Thyroid gland (tissue), 4 donors: ENCODE measurements around the gene NCBP2L. TPM values are rescaled to one million over a fixed set of nuclear protein-coding genes. Genes with fewer than 3 reads are reported as not detected.

Experiments used
- DNase-seq, 2 donors: peaks; one replicate each; pipeline ENCODE4 v3.0.0-alpha.2; 2019
- H3K27ac ChIP-seq, 3 donors: fragments of 200-600 bp; sonication (generic); 1 replicate in 2 of 3; 2 replicates in 1 of 3; pipeline ENCODE4 v1.5.1; 2016 to 2019; ENCODE audit warnings: mild to moderate bottlenecking in 1 of 3, moderate library complexity in 1 of 3
- H3K27me3 ChIP-seq: fragments of 200-600 bp; sonication (generic); one replicate; pipeline ENCODE4 v1.5.1; 2019
- H3K36me3 ChIP-seq, 2 donors: fragments of 200-600 bp; sonication (generic); one replicate each; pipeline ENCODE4 v1.5.1; 2016 to 2019
- H3K4me1 ChIP-seq, 2 donors: fragments of 200-600 bp; sonication (generic); one replicate each; pipeline ENCODE4 v1.5.1; 2017 to 2019
- H3K4me3 ChIP-seq, 3 donors: fragments of 200-600 bp; sonication (generic); replicated peaks in 1 of 3; 1 replicate in 2 of 3; 2 replicates in 1 of 3; pipeline ENCODE4 v1.5.1; 2016; ENCODE audit warnings: mild to moderate bottlenecking in 1 of 3
- H3K9me3 ChIP-seq: fragments of 200-600 bp; sonication (generic); one replicate; pipeline ENCODE4 v1.5.1; 2017
- CTCF ChIP-seq, 6 experiments: fragments of 200-600 bp in 3 of 6; fragments of 450-650 bp in 3 of 6; sonication (generic) in 3 of 6; IDR thresholded peaks; one replicate each; pipeline ENCODE4 v1.5.1; 2016 to 2019; ENCODE audit warnings: antibody characterized with exemption in 6 of 6, mild to moderate bottlenecking in 2 of 6, inconsistent platforms in 1 of 6, moderate library complexity in 1 of 6
- POLR2A ChIP-seq, 2 donors: fragments of 450-650 bp; IDR thresholded peaks; one replicate each; pipeline ENCODE4 v1.6.1; 2017; ENCODE audit warnings: antibody characterized with exemption in 2 of 2, mild to moderate bottlenecking in 2 of 2, moderate library complexity in 1 of 2
- WGBS, 2 donors: methylation state at CpG; one replicate each; pipeline ENCODE4 v1.1.5; 2017; 5-methylcytosine and 5-hydroxymethylcytosine counted together
- intact Hi-C: fragments of 100-400 bp; cut with DNase I; formaldehyde crosslinking; loops from one replicate; pipeline ENCODE4 v1.15.1; 2023
- total RNA-seq, 4 donors: library from RNA; depleted of rRNA; stranded (reverse); fragments of >200 nt; gene quantifications; one replicate each; pipeline ENCODE4 v1.2.3, GENCODE V29; 2016

The NCBP2L gene
- total RNA-seq, 4 donors from 2014 or later: not detected

- intact Hi-C loops: no loop called here
Observed at GRCh38 chrX:107736781-107737531, 40.6 kb upstream of the NCBP2L start.

DNA sequence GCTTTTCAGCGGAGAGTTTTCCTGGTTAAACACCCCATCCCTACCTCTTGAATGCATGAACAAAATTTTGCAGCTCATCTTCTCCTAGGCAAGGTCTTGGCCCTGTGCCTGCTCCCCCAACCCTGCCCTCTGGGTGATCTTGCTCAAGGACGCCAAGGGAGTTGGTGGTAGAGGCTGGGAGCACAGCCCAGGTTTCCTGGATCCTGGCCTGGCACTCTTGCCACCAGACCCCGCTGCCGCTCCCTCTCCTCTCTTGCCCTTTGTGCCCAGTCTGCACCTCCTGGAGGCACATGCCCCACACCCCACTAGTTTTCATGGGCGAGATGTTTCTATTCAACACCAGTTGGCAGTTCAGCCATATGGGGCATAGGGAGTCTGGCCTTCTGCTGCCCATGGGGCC, 39.3 kb upstream of the NCBP2L start:
- DNase-seq: peak; percentile 67 to 74
- peaks cover 66 to 84% of the 10 kb centered on the region in 2 donors for H3K4me1 ChIP-seq
- no peaks in the 10 kb centered on the region for H3K27me3 ChIP-seq
- H3K27ac ChIP-seq: peak overlapping the region; percentile 77 to 96 (median 87)
- WGBS, 2 donors: 50 to 60% methylated on average over 2 to 3 of the region's 5 CpGs
- TF ChIP-seq POLR2A (IDR thresholded peaks at IDR 0.05) (no peak), CTCF (IDR thresholded peaks at IDR 0.05) (peak in 3 of 6 experiments; percentile 26 to 42 (median 40))
- no peak overlapping the region for H3K4me3 ChIP-seq
- H3K9me3 ChIP-seq: no peaks in the 10 kb centered on the region
- no peaks in the 10 kb centered on the region for H3K36me3 ChIP-seq
- intact Hi-C loops: no loop called here

More at GRCh38 chrX:107736781-107737531, 40.6 kb upstream of the NCBP2L start:
- Histone ChIP-seq H3K27ac (peak overlapping the region; percentile 77 to 96 (median 87)), H3K4me1 (peaks cover 64 to 82% of the 10 kb centered on the region in 2 donors), H3K9me3 (no peaks in the 10 kb centered on the region), H3K4me3 (no peak overlapping the region), H3K27me3 (no peaks in the 10 kb centered on the region), H3K36me3 (no peaks in the 10 kb centered on the region)
- 17 to 26% methylated on average over 6 of the region's 8 CpGs for WGBS, 2 donors
- peak; percentile 57 to 67 for DNase-seq
- TF ChIP-seq CTCF (IDR thresholded peaks at IDR 0.05) (no peak), POLR2A (IDR thresholded peaks at IDR 0.05) (peak in 1 of 2 donors; percentile 36)

DNA sequence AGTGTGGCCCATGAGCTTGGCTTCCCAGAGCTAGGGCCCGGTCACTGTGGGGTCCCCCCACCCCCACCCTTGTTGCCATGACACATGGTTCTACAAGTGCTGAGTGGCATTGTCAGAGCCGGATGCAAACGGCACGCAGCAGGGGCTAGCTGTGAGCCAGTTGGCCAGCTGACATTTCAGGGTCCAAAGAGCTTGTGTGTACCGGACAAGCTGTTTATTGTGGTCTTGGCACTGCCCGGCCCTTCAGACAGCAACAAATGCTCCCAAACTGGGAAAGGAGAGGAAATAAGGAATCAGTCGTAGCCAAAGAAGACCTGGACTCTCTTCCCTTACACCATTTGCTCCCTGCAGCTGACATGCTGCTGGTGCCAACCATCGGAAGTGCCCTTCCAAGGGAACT, 38.8 kb upstream of the NCBP2L start:
- TF ChIP-seq POLR2A (IDR thresholded peaks at IDR 0.05) (no peak), CTCF (IDR thresholded peaks at IDR 0.05) (no peak)
- no peak overlapping the region for H3K4me3 ChIP-seq
- no peaks in the 10 kb centered on the region for H3K27me3 ChIP-seq
- intact Hi-C loops: no loop called here
- H3K9me3 ChIP-seq: no peaks in the 10 kb centered on the region
- no CpG with 5 or more reads among the region's 8 CpGs for WGBS, 2 donors
- peak overlapping the region; percentile 77 to 96 (median 87) for H3K27ac ChIP-seq
- no peaks in the 10 kb centered on the region for H3K36me3 ChIP-seq
- no peak for DNase-seq
- H3K4me1 ChIP-seq: peaks cover 67 to 85% of the 10 kb centered on the region in 2 donors

DNA sequence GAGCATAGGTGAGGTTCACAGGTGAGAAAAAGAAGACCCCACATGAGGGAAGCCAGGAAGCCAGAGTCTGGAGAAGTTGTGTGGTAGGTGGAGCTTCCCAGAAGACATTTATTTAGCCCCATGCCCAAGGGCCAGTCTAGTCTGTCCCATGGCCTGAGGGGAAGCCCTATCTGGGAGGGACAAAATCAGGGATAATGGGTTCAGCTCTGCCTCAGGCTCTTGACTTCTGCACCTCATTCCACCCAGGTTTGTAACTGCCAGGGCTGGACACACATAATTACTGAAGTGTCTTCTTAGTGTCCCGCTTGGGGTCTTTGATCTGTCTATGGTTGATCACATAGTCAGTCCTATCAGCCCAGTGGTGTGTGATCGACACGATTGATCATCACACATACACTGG, 38.0 kb upstream of the NCBP2L start:
- WGBS, 2 donors: 83 to 100% methylated on average over 1 to 3 of the region's 3 CpGs
- no peaks in the 10 kb centered on the region for H3K36me3 ChIP-seq
- TF ChIP-seq CTCF (IDR thresholded peaks at IDR 0.05) (no peak), POLR2A (IDR thresholded peaks at IDR 0.05) (no peak)
- H3K4me3 ChIP-seq: no peak overlapping the region
- peaks cover 63 to 82% of the 10 kb centered on the region in 2 donors for H3K4me1 ChIP-seq
- H3K27me3 ChIP-seq: no peaks in the 10 kb centered on the region
- intact Hi-C loops: no loop called here
- H3K27ac ChIP-seq: peak overlapping the region; percentile 77 to 96 (median 87)
- DNase-seq: no peak
- no peaks in the 10 kb centered on the region for H3K9me3 ChIP-seq

- intact Hi-C loops: no loop called here
- Histone ChIP-seq H3K4me1 (peaks cover 58 to 71% of the 10 kb centered on the region in 2 donors), H3K9me3 (no peaks in the 10 kb centered on the region), H3K4me3 (no peak overlapping the region), H3K36me3 (no peaks in the 10 kb centered on the region), H3K27ac (peak overlapping the region; percentile 70 to 96 (median 87)), H3K27me3 (no peaks in the 10 kb centered on the region)
- TF ChIP-seq CTCF (IDR thresholded peaks at IDR 0.05) (no peak), POLR2A (IDR thresholded peaks at IDR 0.05) (no peak)
- 14 to 92% methylated on average over 1 to 2 of the region's 7 CpGs for WGBS, 2 donors
- no peak for DNase-seq
Observed at GRCh38 chrX:107741404-107741790, 36.1 kb upstream of the NCBP2L start.
